Measurements from ENCODE around the gene EDIL3.

Gene EDIL3

DNA sequence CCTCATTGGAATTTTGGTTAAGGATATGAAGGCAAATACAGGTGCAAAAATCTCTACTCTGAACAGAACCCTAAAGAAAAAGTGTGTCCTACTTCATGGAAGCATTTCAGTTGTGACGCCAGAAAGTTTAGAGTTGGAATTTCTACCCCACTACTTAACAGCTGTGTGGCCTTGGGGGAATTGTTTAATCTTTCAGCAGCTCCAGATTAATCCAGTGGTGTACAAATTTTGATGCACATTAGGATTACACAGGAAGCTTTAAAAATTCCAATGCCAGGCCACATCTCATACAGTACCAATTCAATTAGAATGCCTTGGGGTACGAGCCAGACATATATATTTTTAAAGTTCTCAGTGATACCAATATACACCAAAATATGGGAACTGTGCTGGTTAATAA is 266.1 kb downstream of the EDIL3 start:
- TF ChIP-seq, protein P1, sequence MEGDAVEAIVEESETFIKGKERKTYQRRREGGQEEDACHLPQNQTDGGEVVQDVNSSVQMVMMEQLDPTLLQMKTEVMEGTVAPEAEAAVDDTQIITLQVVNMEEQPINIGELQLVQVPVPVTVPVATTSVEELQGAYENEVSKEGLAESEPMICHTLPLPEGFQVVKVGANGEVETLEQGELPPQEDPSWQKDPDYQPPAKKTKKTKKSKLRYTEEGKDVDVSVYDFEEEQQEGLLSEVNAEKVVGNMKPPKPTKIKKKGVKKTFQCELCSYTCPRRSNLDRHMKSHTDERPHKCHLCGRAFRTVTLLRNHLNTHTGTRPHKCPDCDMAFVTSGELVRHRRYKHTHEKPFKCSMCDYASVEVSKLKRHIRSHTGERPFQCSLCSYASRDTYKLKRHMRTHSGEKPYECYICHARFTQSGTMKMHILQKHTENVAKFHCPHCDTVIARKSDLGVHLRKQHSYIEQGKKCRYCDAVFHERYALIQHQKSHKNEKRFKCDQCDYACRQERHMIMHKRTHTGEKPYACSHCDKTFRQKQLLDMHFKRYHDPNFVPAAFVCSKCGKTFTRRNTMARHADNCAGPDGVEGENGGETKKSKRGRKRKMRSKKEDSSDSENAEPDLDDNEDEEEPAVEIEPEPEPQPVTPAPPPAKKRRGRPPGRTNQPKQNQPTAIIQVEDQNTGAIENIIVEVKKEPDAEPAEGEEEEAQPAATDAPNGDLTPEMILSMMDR (IDR thresholded peaks at IDR 0.05; ENCODE audit: extremely low read depth, missing control alignments), result no peak
- no peak for DNase-seq (ENCODE audit: low spot score)

DNA sequence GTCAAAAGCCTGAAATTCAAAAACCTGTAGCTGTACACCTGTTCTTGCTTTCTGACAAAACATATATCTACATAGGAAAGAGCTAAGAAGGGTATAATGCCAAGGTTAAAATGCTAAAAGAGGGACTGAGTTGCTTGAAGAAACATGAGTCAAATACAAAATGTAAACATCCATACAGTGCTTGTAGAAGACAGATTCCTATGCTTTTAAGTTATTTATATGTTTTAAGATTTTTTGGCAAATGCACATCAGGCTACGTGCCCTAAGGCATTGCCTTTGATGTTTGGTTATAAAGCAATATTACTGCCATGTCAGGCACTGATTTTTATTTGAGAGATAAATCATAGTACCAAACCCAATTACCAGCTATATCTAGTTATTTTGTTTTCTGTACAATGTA is 269.0 kb downstream of the EDIL3 start:
- TF ChIP-seq, protein P1 (IDR thresholded peaks at IDR 0.05; ENCODE audit: extremely low read depth, missing control alignments), result no peak
- DNase-seq (ENCODE audit: low spot score), result no peak

DNA sequence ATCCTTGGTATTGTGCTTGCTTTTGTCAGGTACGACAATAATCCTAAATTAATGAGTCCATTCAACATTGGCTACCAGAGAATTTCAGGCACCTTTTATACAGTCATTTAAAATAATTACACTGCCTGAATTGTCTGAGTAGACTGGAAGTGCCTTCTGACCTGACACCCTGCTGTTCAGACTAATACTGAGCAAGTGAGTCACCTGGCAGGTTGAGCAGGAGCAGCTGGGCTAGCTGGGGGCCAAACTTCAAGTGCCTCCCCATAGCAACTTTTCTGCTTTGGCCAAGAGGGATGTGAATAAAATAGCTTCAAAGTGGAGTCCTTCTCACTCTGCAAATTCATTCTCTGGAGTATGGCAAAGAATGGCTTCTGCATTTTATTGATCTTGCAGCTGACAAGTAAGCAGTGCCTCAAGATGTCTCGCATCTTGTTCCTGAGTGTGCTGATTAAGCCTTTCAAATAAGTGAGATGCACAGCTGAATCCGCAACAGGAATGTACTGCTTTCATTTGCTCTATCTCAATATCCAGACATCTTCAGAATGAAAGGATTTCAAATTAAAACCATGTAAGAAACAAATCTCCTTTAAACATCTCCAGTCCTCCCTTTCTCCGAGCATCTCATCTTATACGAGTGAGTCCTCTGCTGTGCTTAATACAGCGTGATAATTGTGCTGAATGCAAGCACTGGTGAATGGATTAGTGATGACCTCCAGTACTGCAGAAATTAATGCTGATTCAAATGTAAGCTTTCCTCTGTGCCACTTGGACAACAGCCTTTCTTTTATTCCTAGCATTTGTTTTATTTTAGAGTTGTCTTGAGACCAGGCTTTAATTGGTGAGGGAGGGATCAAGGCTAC is 271.2 kb downstream of the EDIL3 start:
- TF ChIP-seq, protein P1 (IDR thresholded peaks at IDR 0.05; ENCODE audit: extremely low read depth, missing control alignments), result no peak
- no peak for DNase-seq (ENCODE audit: low spot score)

DNA sequence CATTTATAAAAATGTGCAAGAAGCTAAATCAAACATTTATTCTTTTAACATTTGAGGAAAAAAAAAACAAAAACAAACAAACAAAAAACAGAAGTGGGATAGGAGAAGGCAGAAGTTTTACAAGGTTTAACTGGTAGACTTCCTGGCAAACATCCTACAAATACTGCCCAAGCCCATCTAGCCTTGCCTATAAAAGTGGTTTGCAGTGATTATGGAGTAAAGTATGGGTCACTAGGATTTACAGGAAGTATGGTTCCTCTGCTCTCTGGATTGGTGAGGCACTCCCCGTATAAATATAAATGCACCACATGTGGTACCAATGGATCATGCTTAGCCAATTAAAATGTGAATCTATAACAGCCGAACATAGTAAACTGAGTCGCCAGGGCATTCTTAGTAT is 291.9 kb downstream of the EDIL3 start:
- DNase-seq (ENCODE audit: low spot score), result no peak
- TF ChIP-seq, protein P1 (IDR thresholded peaks at IDR 0.05; ENCODE audit: extremely low read depth, missing control alignments), result no peak

DNA sequence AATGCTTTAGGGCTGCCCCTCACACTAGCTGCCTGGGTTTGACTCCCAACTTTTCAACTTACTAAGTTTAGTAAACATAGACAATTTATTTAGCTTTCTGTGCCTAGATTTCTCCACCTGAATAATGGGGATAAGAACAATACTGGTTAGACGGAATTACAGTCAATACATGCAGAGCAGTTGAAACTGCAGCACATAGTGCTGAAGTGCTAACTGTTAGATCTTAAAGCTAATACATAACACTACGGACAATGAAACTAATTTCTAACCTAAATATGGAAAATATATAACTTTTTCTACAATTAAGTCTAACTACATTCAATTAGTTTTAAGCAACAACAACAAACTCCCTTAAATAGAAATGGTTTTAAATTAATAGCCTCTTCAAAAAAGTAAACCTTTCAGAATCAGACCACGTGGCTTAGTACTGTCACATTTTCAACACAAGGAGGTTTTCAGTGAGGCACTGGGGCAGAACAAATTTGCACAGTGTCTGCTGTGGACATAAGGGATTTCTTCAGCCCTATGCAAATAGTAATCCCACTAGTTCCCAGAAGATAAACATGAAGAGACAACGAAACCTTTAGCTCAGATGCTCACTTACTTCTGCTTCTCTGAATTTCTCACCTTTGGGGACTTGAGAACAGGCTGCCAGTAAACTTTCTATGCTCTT is 293.4 kb downstream of the EDIL3 start:
- TF ChIP-seq, protein P1 (IDR thresholded peaks at IDR 0.05; ENCODE audit: extremely low read depth, missing control alignments), result no peak
- no peak for DNase-seq (ENCODE audit: low spot score)

DNA sequence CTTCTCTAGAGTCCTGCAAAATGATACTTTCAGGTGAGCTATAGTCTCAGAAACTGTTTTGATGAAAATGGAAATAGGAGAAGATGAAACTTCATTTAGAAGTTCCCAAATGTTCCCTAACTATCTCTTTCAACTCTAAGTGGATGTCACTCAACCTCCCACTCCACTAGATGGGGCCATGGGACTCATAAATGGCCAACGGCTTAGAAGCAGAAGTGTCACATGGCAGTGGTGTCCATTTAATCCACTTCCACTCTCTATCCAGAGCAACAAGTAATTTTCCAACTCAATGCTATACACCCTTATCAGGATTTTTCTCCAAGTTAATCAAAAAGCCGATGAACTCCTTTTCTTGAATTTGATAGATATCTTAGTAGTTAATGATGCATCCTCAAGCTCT is 295.7 kb downstream of the EDIL3 start:
- TF ChIP-seq, protein P1 (IDR thresholded peaks at IDR 0.05; ENCODE audit: extremely low read depth, missing control alignments), result no peak
- peak; percentile 3 for DNase-seq (ENCODE audit: low spot score)

DNA sequence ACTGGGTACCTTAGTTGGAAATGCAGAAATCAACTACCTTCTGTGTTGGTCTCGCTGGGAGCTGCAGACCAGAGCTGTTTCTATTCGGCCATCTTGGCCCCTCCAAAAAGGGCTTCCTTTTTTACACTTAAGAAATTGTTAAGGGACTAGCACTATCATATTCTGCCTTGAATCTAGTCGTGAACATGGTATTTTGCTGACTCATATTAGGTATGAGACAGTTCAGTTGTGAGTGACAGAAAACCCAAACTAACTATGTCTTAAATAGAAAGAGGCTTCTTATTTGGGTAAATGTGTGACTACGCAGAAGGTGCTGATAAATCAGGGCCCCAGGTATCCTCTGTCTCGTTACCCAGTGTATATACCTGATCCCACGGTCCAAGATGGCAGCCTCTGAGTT is 298.2 kb downstream of the EDIL3 start:
- no peak for DNase-seq (ENCODE audit: low spot score)
- TF ChIP-seq, protein P1 (IDR thresholded peaks at IDR 0.05; ENCODE audit: extremely low read depth, missing control alignments), result no peak

Data from GM20000 (cell line).